Measurements from ENCODE around the gene HES4.
"Not testable (repeated sequence)": the region's sequence is repeated elsewhere in the genome, so short reads cannot be mapped to it uniquely, and the experiment has no call there.

Gene HES4

GRCh38 chr1:997993-998744 is 1.7 kb downstream of the HES4 start:
- DNase-seq, result no peak

- no peak for DNase-seq
Measured at GRCh38 chr1:997713-997992, 2.2 kb downstream of the HES4 start.

GRCh38 chr1:996851-997712 is 2.8 kb downstream of the HES4 start:
- DNase-seq, result no peak

- DNase-seq, result no peak
Measured at GRCh38 chr1:995665-996633, 3.9 kb downstream of the HES4 start.

GRCh38 chr1:994546-994945 is 5.4 kb downstream of the HES4 start:
- not testable (repeated sequence) for DNase-seq

- no peak for DNase-seq
Measured at GRCh38 chr1:993379-993995, 6.4 kb downstream of the HES4 start.

GRCh38 chr1:992362-992761 is 7.5 kb downstream of the HES4 start:
- no peak for DNase-seq

GRCh38 chr1:991895-992294 is 8.0 kb downstream of the HES4 start:
- DNase-seq, result no peak

- DNase-seq, result not testable (repeated sequence)
Measured at GRCh38 chr1:991275-991674, 8.6 kb downstream of the HES4 start.

- DNase-seq, result not testable (repeated sequence)
Measured at GRCh38 chr1:988061-988460, 11.8 kb downstream of the HES4 start.

- no peak for DNase-seq
Measured at GRCh38 chr1:985126-985525, 14.8 kb downstream of the HES4 start.

GRCh38 chr1:984476-984814 is 15.5 kb downstream of the HES4 start:
- DNase-seq, result no peak

- no peak for DNase-seq
Measured at GRCh38 chr1:983798-984475, 16.0 kb downstream of the HES4 start.

GRCh38 chr1:982765-983436 is 17.0 kb downstream of the HES4 start:
- no peak for DNase-seq

- no peak for DNase-seq
Measured at GRCh38 chr1:981955-982558, 17.8 kb downstream of the HES4 start, which contains the start of gene PERM1. Gene PERM1 (minus strand): TSS chr1:982093. CDS start chr1:981029, 1,064 bp downstream.

- no peak for DNase-seq
Measured at GRCh38 chr1:981491-981954, 18.4 kb downstream of the HES4 start.

GRCh38 chr1:980602-981395 is 19.1 kb downstream of the HES4 start:
- no peak for DNase-seq

GRCh38 chr1:980137-980571 is 19.7 kb downstream of the HES4 start:
- DNase-seq, result no peak

- DNase-seq, result no peak
Measured at GRCh38 chr1:979744-980072, 20.2 kb downstream of the HES4 start.
